Stimulated activated CD4-positive, alpha-beta T cell treated with anti-CD3 and anti-CD28 coated beads, Interleukin-2, amount 100 ng/mL, for 48 hours (primary cell): ENCODE measurements around the gene PDHX.
"Not testable (repeated sequence)": the region's sequence is repeated elsewhere in the genome, so short reads cannot be mapped to it uniquely, and the experiment has no call there.

Experiments used
- DNase-seq, 2 donors: peaks; one replicate each; pipeline ENCODE4 v3.0.0-alpha.2; 2020

Gene PDHX

DNA sequence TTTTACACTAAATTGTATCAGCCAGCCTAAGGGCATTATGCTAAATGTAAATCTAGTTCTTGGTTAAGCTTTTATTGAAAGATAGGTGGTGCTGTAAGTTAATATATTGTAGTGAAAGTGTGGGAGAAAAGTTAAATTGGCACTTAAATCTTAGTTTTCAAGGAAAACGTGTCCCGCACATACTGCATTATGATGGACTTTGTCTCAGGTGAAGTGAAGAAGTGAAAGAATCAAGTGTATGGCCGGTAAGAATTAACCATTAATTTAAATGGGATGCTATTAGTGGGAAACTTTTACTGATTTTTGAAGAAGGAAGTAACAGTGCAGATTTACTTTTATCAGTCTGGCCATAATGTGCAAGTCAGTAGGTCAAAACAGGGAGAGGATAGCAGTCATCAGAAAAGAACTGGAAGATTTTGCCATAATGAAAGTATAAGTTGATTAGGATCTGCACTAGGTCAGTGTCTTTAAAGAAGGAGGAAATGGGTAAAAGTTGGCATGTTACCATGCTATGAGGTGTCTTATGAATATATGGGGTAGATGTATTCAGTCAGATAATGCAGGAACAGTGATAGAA, 81.6 kb downstream of the PDHX start:
- DNase-seq, result no peak

GRCh38 chr11:34999453-34999852, 83.0 kb downstream of the PDHX start:
- no peak for DNase-seq

- no peak for DNase-seq
Observed at GRCh38 chr11:35003186-35003585, 86.8 kb downstream of the PDHX start.

DNA sequence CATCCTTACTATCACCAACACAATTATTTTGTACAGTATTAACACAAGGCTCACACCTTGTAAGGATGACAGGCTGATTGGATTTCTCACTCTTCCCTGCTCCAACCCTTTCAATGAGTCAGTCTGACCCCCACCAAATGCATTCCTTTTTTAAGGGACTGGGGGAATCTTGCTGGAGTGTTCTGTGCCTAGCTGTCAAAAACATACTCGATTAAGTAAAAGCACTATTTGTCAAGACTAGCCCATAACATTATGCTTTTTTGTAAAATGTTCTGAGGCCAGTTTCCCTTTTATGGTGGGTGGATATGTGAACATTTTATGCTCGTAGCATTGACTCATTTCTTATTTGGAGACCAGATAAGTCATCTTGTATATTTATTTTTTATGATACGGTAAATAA, 87.2 kb downstream of the PDHX start:
- DNase-seq, result no peak

DNA sequence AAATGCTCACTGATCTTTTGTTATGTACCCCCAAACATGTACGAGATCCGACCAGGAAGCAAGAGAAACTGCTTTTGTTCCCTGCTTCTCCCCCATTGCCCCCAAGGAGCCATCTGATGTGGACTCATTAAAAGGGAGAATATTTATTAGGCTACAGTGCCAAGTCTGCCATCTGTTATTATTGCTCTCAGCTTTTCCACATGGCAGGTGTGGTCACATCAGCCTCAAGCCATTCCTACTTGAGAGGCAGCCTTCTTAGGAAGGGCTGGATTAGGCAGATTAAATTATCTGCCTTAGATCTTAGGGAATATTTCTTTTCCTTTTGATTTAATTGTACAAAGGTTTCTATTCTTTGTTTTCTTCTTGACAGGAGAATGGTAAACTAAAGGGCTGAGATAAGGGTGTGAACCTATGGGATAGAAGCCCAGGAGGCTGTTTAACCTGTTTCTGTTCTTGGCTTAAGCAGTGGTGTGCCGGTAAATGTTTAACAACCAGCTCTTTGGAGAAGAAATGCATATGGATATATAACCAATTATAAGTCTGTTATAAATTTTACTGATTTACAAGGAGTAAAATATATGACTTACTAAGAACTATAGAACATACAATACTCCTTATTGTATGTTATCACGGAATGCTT, 88.8 kb downstream of the PDHX start:
- no peak for DNase-seq

DNA sequence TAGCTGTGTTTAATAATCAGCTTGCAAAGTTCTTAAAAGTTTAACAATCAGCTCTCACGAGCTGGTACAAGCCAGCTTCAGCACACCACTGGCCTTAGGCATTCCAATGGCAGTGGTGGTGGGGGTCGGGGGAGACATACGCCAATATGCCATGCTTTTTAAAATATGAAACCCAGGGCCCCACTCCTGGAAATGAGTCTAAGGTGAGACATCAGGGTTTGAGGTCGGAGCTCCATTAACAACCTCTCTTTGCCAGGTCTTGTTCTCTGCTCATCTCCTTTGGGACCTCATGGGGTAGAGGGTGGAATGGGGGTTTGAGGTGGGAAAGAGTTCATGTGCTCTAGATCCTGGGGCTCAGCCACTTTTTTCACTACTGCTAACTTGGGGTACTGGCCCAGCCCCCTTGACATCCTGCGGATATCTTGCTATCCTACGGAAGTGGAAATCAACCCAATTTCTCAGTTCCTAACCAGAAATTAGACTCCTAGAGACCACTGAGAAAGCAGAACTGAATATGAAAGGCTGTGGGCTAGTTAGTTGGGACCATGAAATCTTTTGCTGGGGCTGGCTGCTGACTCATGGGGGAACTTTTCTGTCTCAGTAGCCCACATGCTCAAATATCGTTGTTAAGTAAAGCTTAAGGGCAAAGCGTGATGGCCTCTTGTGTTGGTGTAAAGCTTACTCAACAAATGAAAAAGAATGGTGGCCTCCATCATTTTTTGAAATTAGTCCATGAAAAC, 90.1 kb downstream of the PDHX start:
- DNase-seq, result peak; percentile 18 to 39

GRCh38 chr11:35007277-35007676, 90.9 kb downstream of the PDHX start:
- no peak for DNase-seq

- no peak for DNase-seq
Observed at GRCh38 chr11:35009191-35009943, 92.9 kb downstream of the PDHX start.

- no peak for DNase-seq
Observed at GRCh38 chr11:35009944-35010342, 93.5 kb downstream of the PDHX start.

- no peak for DNase-seq
Observed at GRCh38 chr11:35010654-35011053, 94.2 kb downstream of the PDHX start.

- no peak for DNase-seq
Observed at GRCh38 chr11:35011389-35011788, 95.0 kb downstream of the PDHX start.

- DNase-seq, result no peak
Observed at GRCh38 chr11:35011944-35012343, 95.5 kb downstream of the PDHX start.

DNA sequence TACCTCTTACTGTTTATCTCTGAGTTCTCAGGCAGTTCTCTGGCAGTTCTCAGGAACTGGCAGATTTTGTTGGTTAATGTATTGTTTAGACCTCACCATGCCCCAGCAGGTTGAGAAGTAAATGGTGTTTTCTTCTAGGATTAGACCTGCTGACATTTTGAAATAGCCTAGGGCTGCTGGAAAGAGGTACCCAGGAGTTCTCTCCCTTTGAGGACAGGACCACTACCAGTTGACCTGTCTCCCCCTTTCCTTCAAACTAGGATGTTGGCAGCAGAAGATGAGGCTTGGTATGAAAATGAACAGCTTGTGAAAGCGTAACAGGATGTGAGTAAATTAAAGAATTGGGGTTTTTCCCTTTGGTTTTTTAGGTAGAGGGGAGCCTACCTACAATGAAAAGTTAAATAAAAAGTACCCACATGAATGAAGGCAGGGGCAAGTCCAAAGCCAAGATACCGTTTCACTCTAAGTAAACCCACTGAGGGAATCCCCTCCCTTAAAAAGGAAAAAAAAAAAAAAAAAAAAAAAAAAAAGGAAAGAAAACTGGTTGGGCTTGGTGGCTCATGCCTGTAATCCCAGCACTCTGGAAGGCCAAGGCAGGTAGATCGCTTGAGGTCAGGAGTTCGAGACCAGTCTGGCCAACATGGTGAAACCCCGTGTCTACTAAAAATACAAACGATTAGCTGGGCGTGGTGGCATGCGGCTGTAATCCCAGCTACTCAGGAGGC, 96.2 kb downstream of the PDHX start:
- peak; percentile 15 to 25 for DNase-seq

- DNase-seq, result no peak
Observed at GRCh38 chr11:35013514-35014233, 97.3 kb downstream of the PDHX start.

DNA sequence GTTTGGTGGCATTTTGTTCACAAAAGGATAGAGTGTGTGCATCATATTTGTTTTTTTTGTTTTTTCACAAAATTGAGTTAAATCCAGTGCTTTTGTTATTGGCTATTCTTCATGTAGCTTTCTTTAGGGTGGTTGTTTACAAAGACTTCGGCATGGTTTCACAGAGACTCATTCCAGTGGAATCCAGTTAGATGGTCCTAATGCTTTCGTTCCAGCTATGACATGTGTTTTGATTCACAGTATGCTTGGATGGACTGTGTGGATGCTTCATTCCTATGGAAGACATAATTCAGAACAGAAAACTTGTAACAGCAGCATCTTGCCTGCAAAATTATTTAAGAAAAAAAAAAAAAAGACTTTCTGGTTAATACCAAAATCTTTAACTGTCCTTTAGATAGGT, 97.9 kb downstream of the PDHX start:
- no peak for DNase-seq

GRCh38 chr11:35015621-35016387, 99.4 kb downstream of the PDHX start:
- DNase-seq, result no peak

- no peak for DNase-seq
Observed at GRCh38 chr11:35016916-35017315, 100.5 kb downstream of the PDHX start.

- DNase-seq, result no peak
Observed at GRCh38 chr11:35017528-35018342, 101.3 kb downstream of the PDHX start.

GRCh38 chr11:35021589-35021988, 105.2 kb downstream of the PDHX start:
- DNase-seq, result no peak

- DNase-seq, result not testable (repeated sequence)
Observed at GRCh38 chr11:35023940-35024339, 107.5 kb downstream of the PDHX start.
